ENCODE results near the gene NDUFS7. TPM values are rescaled to one million over a fixed set of nuclear protein-coding genes. Genes with fewer than 3 reads are reported as not detected.
A peak's percentile ranks its signal among the peaks of the same experiment; 100 is the strongest.

NDUFS7 gene
- total RNA-seq, 1 experiment from 2014 or later: 83.9 TPM

- no peaks in the 10 kb centered on the region for H3K9me3 Mint-ChIP-seq
- no peaks in the 10 kb centered on the region for H4K20me1 ChIP-seq (ENCODE audit: control insufficient read depth, insufficient read depth, insufficient read length)
- no peaks in the 10 kb centered on the region for H3K27me3 Mint-ChIP-seq (ENCODE audit: low read depth)
- H3K4me3 Mint-ChIP-seq: no peak overlapping the region; a peak in 1 of 5 replicates
- no peak overlapping the region for H2BK15ac ChIP-seq (ENCODE audit: low read depth, low read length)
- no peaks in the 10 kb centered on the region for H3K23me2 ChIP-seq (ENCODE audit: insufficient read length, low read depth, low read length, poor library complexity, severe bottlenecking)
- no peak overlapping the region for H3K4me2 ChIP-seq (ENCODE audit: insufficient read depth, insufficient read length, low read length)
- no peak for DNase-seq
- TF ChIP-seq CTCF (conservative IDR thresholded peaks at IDR 0.05): no peak
- peaks cover 31 to 80% (median 76%) of the 10 kb centered on the region in 3 experiments for H3K36me3 Mint-ChIP-seq (ENCODE audit: insufficient read depth in 1 of 3, low read depth in 3 of 3)
- no peak overlapping the region for H2BK5ac ChIP-seq (ENCODE audit: insufficient read length, low read length)
- no peak overlapping the region for H3K4ac ChIP-seq (ENCODE audit: low read depth, low read length)
- no peak overlapping the region for H2BK20ac ChIP-seq (ENCODE audit: low read depth, low read length, poor library complexity, severe bottlenecking)
- H3K79me2 ChIP-seq (ENCODE audit: insufficient read depth, low read length): no peaks in the 10 kb centered on the region
- H2BK120ac ChIP-seq (ENCODE audit: low read depth, low read length, poor library complexity, severe bottlenecking): no peak overlapping the region
- no peak overlapping the region for H4K91ac ChIP-seq (ENCODE audit: insufficient read length, low read depth, low read length)
- H2AK5ac ChIP-seq (ENCODE audit: insufficient read length, low read length): no peak overlapping the region
- H3K79me1 ChIP-seq (ENCODE audit: insufficient read depth, low read depth, low read length, poor library complexity, severe bottlenecking): no peaks in the 10 kb centered on the region
- no peaks in the 10 kb centered on the region for H3K9me3 ChIP-seq (ENCODE audit: control insufficient read depth, low read depth, low read length)
- no peak overlapping the region for H3T11ph ChIP-seq (ENCODE audit: low read length)
- H3K4me1 ChIP-seq (ENCODE audit: insufficient read depth, low read length): no peaks in the 10 kb centered on the region
- no peak overlapping the region for H4K5ac ChIP-seq (ENCODE audit: insufficient read length, low read depth, low read length)
- H3K56ac ChIP-seq (ENCODE audit: insufficient read length, low read depth, low read length): no peak overlapping the region
- peak overlapping the region in 1 of 3 experiments; percentile 67; a peak in 1 of 7 replicates for H3K27ac Mint-ChIP-seq
- no peak overlapping the region; the same call in 1 of the 2 replicates for H3K14ac ChIP-seq (ENCODE audit: insufficient read depth, low read length)
- no CpG with 5 or more reads among the region's 18 CpGs for WGBS (ENCODE audit: extremely low coverage, insufficient read length, low lambda C conversion rate)
- no peak overlapping the region for H3K27ac ChIP-seq (ENCODE audit: insufficient read length, low read depth, low read length)
- no peak overlapping the region for H2AFZ ChIP-seq (ENCODE audit: low read length)
- no peaks in the 10 kb centered on the region for H3K4me1 Mint-ChIP-seq
- no peak overlapping the region for H3K23ac ChIP-seq (ENCODE audit: insufficient read length, low read depth, low read length)
- no peak overlapping the region for H4K8ac ChIP-seq (replicated peaks; ENCODE audit: insufficient read length, low read depth, low read length)
- no peak overlapping the region for H2BK12ac ChIP-seq (ENCODE audit: insufficient read length, low read depth, low read length)
- no peaks in the 10 kb centered on the region for H3K27me3 ChIP-seq (ENCODE audit: insufficient read depth, low read length)
- no peak overlapping the region for H3K18ac ChIP-seq (ENCODE audit: insufficient read length, low read depth, low read length)
- no peak overlapping the region for H3K9ac ChIP-seq (ENCODE audit: extremely low read depth, insufficient read length, low read length)
Observed at GRCh38 chr19:1369214-1369805, 14.4 kb upstream of the NDUFS7 start.
